ENCODE data around the gene DNAJC5G. TPM values are rescaled to one million over a fixed set of nuclear protein-coding genes. Genes with fewer than 3 reads are reported as not detected.
A peak's percentile ranks its signal among the peaks of the same experiment; 100 is the strongest.

DNAJC5G gene
- total and polyA plus RNA-seq, 3 donors from 2014 or later = 37.4 to 65.0 (median 57.9) TPM

DNA sequence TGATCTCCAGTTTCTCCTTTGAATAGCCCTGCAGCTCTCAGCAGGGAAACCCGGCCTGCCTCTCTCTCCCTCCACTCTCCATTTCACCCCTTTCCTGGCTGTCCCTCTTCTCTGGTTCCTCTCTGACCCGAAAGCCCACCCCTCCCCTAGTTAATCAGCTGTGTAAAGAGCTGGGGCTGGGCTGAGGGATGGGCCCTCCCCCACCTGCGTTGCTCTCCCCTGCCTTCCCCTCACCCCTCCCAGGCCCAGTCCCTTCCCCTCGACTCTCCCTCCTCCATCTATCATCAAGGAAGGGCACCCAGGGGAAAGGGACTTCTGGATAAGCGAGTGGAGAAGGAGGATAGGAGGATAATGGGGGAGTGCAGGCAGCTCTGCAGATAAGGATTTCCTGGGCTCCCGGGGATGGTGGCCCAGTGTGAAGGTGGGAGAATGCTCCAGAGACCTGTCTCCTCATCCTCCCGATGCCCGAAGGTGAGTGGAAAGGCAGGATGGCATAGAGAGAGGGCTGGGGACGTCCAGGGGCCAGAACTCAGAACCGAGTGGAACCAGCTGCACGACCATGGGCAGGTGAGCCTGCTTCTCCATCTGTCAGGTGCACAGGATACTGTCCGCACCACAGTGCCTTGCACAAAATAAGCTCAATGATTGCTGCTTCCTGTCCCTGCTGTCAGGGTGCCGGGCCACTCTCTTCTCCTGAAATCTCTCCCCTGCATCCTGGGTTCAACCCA is 24.4 kb upstream of the DNAJC5G start:
- Histone ChIP-seq H3K27ac (no peak overlapping the region), H3K9me3 (no peaks in the 10 kb centered on the region), H3K27me3 (no peaks in the 10 kb centered on the region), H3K4me3 (no peak overlapping the region), H3K4me1 (peaks cover 18% of the 10 kb centered on the region), H3K36me3 (ENCODE audit: low read depth, missing control alignments) (no peaks in the 10 kb centered on the region)
- 55 to 72% methylated on average over 13 of the region's 13 CpGs for WGBS, 2 donors
- intact Hi-C loops (cut with DNase I; ENCODE audit: low total_unique reads) = no loop called here
- TF ChIP-seq POLR2A (IDR thresholded peaks at IDR 0.05) = no peak
- TF ChIP-seq, protein P1, sequence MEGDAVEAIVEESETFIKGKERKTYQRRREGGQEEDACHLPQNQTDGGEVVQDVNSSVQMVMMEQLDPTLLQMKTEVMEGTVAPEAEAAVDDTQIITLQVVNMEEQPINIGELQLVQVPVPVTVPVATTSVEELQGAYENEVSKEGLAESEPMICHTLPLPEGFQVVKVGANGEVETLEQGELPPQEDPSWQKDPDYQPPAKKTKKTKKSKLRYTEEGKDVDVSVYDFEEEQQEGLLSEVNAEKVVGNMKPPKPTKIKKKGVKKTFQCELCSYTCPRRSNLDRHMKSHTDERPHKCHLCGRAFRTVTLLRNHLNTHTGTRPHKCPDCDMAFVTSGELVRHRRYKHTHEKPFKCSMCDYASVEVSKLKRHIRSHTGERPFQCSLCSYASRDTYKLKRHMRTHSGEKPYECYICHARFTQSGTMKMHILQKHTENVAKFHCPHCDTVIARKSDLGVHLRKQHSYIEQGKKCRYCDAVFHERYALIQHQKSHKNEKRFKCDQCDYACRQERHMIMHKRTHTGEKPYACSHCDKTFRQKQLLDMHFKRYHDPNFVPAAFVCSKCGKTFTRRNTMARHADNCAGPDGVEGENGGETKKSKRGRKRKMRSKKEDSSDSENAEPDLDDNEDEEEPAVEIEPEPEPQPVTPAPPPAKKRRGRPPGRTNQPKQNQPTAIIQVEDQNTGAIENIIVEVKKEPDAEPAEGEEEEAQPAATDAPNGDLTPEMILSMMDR (IDR thresholded peaks at IDR 0.05) = no peak
- DNase-seq = no peak

DNA sequence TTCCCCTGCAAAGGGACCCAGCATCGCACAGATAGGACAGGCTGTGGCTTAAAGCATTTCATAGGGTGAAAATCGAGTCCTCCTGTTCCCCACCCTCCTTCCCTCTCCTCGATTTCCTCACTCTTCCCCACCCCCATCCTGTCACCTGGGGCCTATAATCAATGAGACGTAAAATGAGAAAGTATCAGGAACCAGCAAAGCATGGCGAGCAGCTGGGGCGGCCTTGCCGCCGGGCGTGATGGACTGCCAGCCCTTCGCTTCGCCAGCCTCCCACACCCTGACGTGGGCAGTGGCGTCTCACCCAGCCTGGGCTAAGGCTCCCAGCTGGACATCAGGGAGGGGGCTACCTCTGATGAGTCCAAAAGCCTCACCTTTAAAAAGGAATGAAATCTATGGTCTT is 23.5 kb upstream of the DNAJC5G start:
- DNase-seq = no peak
- 82 to 86% methylated on average over 13 of the region's 13 CpGs for WGBS, 2 donors
- Histone ChIP-seq H3K27me3 (no peaks in the 10 kb centered on the region), H3K9me3 (no peaks in the 10 kb centered on the region), H3K4me1 (peaks cover 18% of the 10 kb centered on the region), H3K27ac (no peak overlapping the region), H3K36me3 (ENCODE audit: low read depth, missing control alignments) (no peaks in the 10 kb centered on the region), H3K4me3 (no peak overlapping the region)
- TF ChIP-seq POLR2A (IDR thresholded peaks at IDR 0.05) = no peak
- TF ChIP-seq, protein P1 (IDR thresholded peaks at IDR 0.05) = no peak
- intact Hi-C loops (cut with DNase I; ENCODE audit: low total_unique reads) = no loop called here

DNA sequence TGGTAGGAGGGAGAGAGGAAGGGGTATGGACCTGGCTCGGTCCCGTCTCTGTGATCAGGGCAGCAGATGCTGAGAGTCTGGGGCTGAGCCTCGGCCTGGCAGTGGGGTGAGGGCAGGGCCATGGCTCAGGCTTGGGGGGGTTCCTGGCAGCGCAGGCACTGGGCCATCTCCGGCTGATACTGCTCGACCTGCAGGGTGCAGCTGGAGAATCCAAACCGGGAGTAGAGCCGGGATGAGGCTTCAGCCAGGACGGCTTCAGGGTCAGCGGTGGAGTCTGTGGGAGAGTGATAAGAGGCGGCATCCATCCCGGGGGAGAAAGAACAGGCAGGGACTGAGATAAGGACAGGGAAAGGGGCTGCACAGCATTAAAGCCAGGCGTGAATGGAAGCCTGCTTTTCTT is 20.0 kb upstream of the DNAJC5G start:
- TF ChIP-seq, protein P1 (IDR thresholded peaks at IDR 0.05) = no peak
- no peak for TF ChIP-seq POLR2A (IDR thresholded peaks at IDR 0.05)
- H3K4me1 ChIP-seq = peaks cover 13% of the 10 kb centered on the region
- H3K4me3 ChIP-seq = no peak overlapping the region
- no peaks in the 10 kb centered on the region for H3K27me3 ChIP-seq
- no peaks in the 10 kb centered on the region for H3K36me3 ChIP-seq (ENCODE audit: low read depth, missing control alignments)
- H3K27ac ChIP-seq = no peak overlapping the region
- WGBS, 2 donors = 42 to 61% methylated on average over 13 of the region's 13 CpGs
- H3K9me3 ChIP-seq = no peaks in the 10 kb centered on the region
- intact Hi-C loops (cut with DNase I; ENCODE audit: low total_unique reads) = no loop called here
- peak; percentile 67 for DNase-seq

- intact Hi-C loops (cut with DNase I; ENCODE audit: low total_unique reads) = no loop called here
- H3K36me3 ChIP-seq (ENCODE audit: low read depth, missing control alignments) = no peaks in the 10 kb centered on the region
- H3K9me3 ChIP-seq = no peaks in the 10 kb centered on the region
- DNase-seq = no peak
- WGBS, 2 donors = 45 to 56% methylated on average over 1 of the region's 1 CpG
- H3K4me3 ChIP-seq = no peak overlapping the region
- H3K27me3 ChIP-seq = no peaks in the 10 kb centered on the region
- H3K4me1 ChIP-seq = peaks cover 8% of the 10 kb centered on the region
- no peak for TF ChIP-seq POLR2A (IDR thresholded peaks at IDR 0.05)
- TF ChIP-seq, protein P1 (IDR thresholded peaks at IDR 0.05) = no peak
- H3K27ac ChIP-seq = no peak overlapping the region
Observed at GRCh38 chr2:27255660-27256059, 19.6 kb upstream of the DNAJC5G start.
